ENCODE measurements around the gene TRIM37. TPM values are rescaled to one million over a fixed set of nuclear protein-coding genes. Genes with fewer than 3 reads are reported as not detected.
"Not testable (repeated sequence)": the region's sequence is repeated elsewhere in the genome, so short reads cannot be mapped to it uniquely, and the experiment has no call there.

The TRIM37 gene
- total RNA-seq, 1 experiment from 2014 or later: 37.7 TPM

- Mint-ChIP-seq H3K4me3 (ENCODE audit: unreplicated experiment) (no peak overlapping the region), H3K27ac (ENCODE audit: unreplicated experiment) (no peak overlapping the region), H3K4me1 (ENCODE audit: low read depth, unreplicated experiment) (peaks cover 6% of the 10 kb centered on the region), H3K9me3 (ENCODE audit: unreplicated experiment) (no peaks in the 10 kb centered on the region), H3K27me3 (ENCODE audit: insufficient read depth, unreplicated experiment) (no peaks in the 10 kb centered on the region), H3K36me3 (ENCODE audit: insufficient read depth, unreplicated experiment) (peaks cover 49% of the 10 kb centered on the region)
- ChIA-PET POLR2A (no interaction called here), CTCF (no interaction called here)
- Histone ChIP-seq H3K9me3 (no peaks in the 10 kb centered on the region), H3K36me3 (ENCODE audit: control insufficient read depth, insufficient read depth, low read length) (no peaks in the 10 kb centered on the region), H3K4me3 (ENCODE audit: low read depth, low read length) (no peak overlapping the region), H3K4me1 (no peaks in the 10 kb centered on the region), H3K27me3 (replicated peaks; ENCODE audit: control insufficient read depth, insufficient read depth, low read length) (no peaks in the 10 kb centered on the region)
- TF ChIP-seq CTCF (IDR thresholded peaks at IDR 0.05; ENCODE audit: insufficient read depth in 1 of 2, low read depth in 1 of 2, low read length in 1 of 2, severe bottlenecking in 1 of 2, unreplicated experiment in 1 of 2): no peak
- DNase-seq: no peak
- intact Hi-C loops (cut with micrococcal nuclease; ENCODE audit: unreplicated experiment): no loop called here
- BruUV-seq (replicated peaks): no TSS peak
Measured at GRCh38 chr17:59141860-59142259, 35.2 kb upstream of the TRIM37 start.

- no peak for DNase-seq
- H3K27ac Mint-ChIP-seq (ENCODE audit: unreplicated experiment): no peak overlapping the region
- no TSS peak for BruUV-seq (replicated peaks)
- ChIA-PET CTCF (no interaction called here), POLR2A (interaction anchor here (0.5 kb wide), 1 partner anchor 508 kb away, joined by 3 read pairs; no protein-coding TSS in a partner anchor)
- H3K27me3 Mint-ChIP-seq (ENCODE audit: insufficient read depth, unreplicated experiment): no peaks in the 10 kb centered on the region
- Histone ChIP-seq H3K4me1 (no peaks in the 10 kb centered on the region), H3K4me3 (ENCODE audit: low read depth, low read length) (no peak overlapping the region), H3K9me3 (no peaks in the 10 kb centered on the region), H3K27me3 (replicated peaks; ENCODE audit: control insufficient read depth, insufficient read depth, low read length) (no peaks in the 10 kb centered on the region), H3K36me3 (ENCODE audit: control insufficient read depth, insufficient read depth, low read length) (no peaks in the 10 kb centered on the region)
- peaks cover 6% of the 10 kb centered on the region for H3K4me1 Mint-ChIP-seq (ENCODE audit: low read depth, unreplicated experiment)
- H3K4me3 Mint-ChIP-seq (ENCODE audit: unreplicated experiment): no peak overlapping the region
- TF ChIP-seq CTCF (IDR thresholded peaks at IDR 0.05; ENCODE audit: insufficient read depth in 1 of 2, low read depth in 1 of 2, low read length in 1 of 2, severe bottlenecking in 1 of 2, unreplicated experiment in 1 of 2): no peak
- no peaks in the 10 kb centered on the region for H3K9me3 Mint-ChIP-seq (ENCODE audit: unreplicated experiment)
- H3K36me3 Mint-ChIP-seq (ENCODE audit: insufficient read depth, unreplicated experiment): peaks cover 44% of the 10 kb centered on the region
- intact Hi-C loops (cut with micrococcal nuclease; ENCODE audit: unreplicated experiment): no loop called here
Measured at GRCh38 chr17:59139939-59140338, 33.3 kb upstream of the TRIM37 start.

GRCh38 chr17:59138339-59138738 lies 31.7 kb upstream of the TRIM37 start:
- POLR2A ChIA-PET; H3K4me1 Mint-ChIP-seq (ENCODE audit: low read depth, unreplicated experiment); H3K4me3 ChIP-seq (ENCODE audit: low read depth, low read length); H3K27ac Mint-ChIP-seq (ENCODE audit: unreplicated experiment); BruUV-seq (replicated peaks); H3K9me3 ChIP-seq; H3K9me3 Mint-ChIP-seq (ENCODE audit: unreplicated experiment); H3K4me3 Mint-ChIP-seq (ENCODE audit: unreplicated experiment); CTCF ChIA-PET; H3K36me3 ChIP-seq (ENCODE audit: control insufficient read depth, insufficient read depth, low read length); H3K27me3 Mint-ChIP-seq (ENCODE audit: insufficient read depth, unreplicated experiment); intact Hi-C loops (cut with micrococcal nuclease; ENCODE audit: unreplicated experiment); DNase-seq; H3K4me1 ChIP-seq; H3K27me3 ChIP-seq (replicated peaks; ENCODE audit: control insufficient read depth, insufficient read depth, low read length): not testable (repeated sequence)
- peaks cover 34% of the 10 kb centered on the region for H3K36me3 Mint-ChIP-seq (ENCODE audit: insufficient read depth, unreplicated experiment)

GRCh38 chr17:59131131-59131530 lies 24.5 kb upstream of the TRIM37 start:
- H3K27me3 Mint-ChIP-seq (ENCODE audit: insufficient read depth, unreplicated experiment): no peaks in the 10 kb centered on the region
- no peak for DNase-seq
- H3K36me3 Mint-ChIP-seq (ENCODE audit: insufficient read depth, unreplicated experiment): peaks cover 39% of the 10 kb centered on the region
- ChIA-PET CTCF (no interaction called here), POLR2A (interaction anchor here (1.1 kb wide), 1 partner anchor 24 kb away, joined by 4 read pairs; the partner anchor contains the start of genes PRR11 and SKA2)
- no peak overlapping the region for H3K4me3 Mint-ChIP-seq (ENCODE audit: unreplicated experiment)
- no peak overlapping the region for H3K27ac Mint-ChIP-seq (ENCODE audit: unreplicated experiment)
- Histone ChIP-seq H3K4me3 (ENCODE audit: low read depth, low read length) (no peak overlapping the region), H3K27me3 (replicated peaks; ENCODE audit: control insufficient read depth, insufficient read depth, low read length) (no peaks in the 10 kb centered on the region), H3K36me3 (ENCODE audit: control insufficient read depth, insufficient read depth, low read length) (no peaks in the 10 kb centered on the region), H3K9me3 (no peaks in the 10 kb centered on the region), H3K4me1 (no peaks in the 10 kb centered on the region)
- BruUV-seq (replicated peaks): no TSS peak
- H3K4me1 Mint-ChIP-seq (ENCODE audit: low read depth, unreplicated experiment): no peaks in the 10 kb centered on the region
- no peak for TF ChIP-seq CTCF (IDR thresholded peaks at IDR 0.05; ENCODE audit: insufficient read depth in 1 of 2, low read depth in 1 of 2, low read length in 1 of 2, severe bottlenecking in 1 of 2, unreplicated experiment in 1 of 2)
- no peaks in the 10 kb centered on the region for H3K9me3 Mint-ChIP-seq (ENCODE audit: unreplicated experiment)
- intact Hi-C loops (cut with micrococcal nuclease; ENCODE audit: unreplicated experiment): no loop called here

All from Caco-2 (cell line).